Tibial artery (tissue), 4 donors: Measurements from ENCODE around the gene AKAP13.

Source experiments
- DNase-seq, 2 donors: peaks; one replicate each; pipeline ENCODE4 v3.0.0-alpha.2; 2019
- H3K27ac ChIP-seq, 2 donors: fragments of 200-600 bp; sonication (generic) in 1 of 2; 1 replicate in 1 of 2; 2 replicates in 1 of 2; pipeline ENCODE4 v1.5.1; 2018 to 2019; ENCODE audit warnings: mild to moderate bottlenecking in 1 of 2
- H3K27me3 ChIP-seq, 2 donors: fragments of 200-600 bp; sonication (generic) in 1 of 2; one replicate each; pipeline versions ENCODE4 v1.5.1 to v1.6.0; 2016 to 2019
- H3K36me3 ChIP-seq, 3 donors: fragments of 200-600 bp; sonication (generic) in 2 of 3; one replicate each; pipeline ENCODE4 v1.5.1; 2016 to 2019; ENCODE audit warnings: mild to moderate bottlenecking in 2 of 3
- H3K4me1 ChIP-seq, 4 donors: fragments of 200-600 bp; sonication (generic) in 2 of 4; 1 replicate in 3 of 4; 2 replicates in 1 of 4; pipeline ENCODE4 v1.5.1; 2016 to 2019
- H3K4me3 ChIP-seq, 2 donors: fragments of 200-600 bp; sonication (generic) in 1 of 2; 1 replicate in 1 of 2; 2 replicates in 1 of 2; pipeline ENCODE4 v1.5.1; 2018 to 2019; ENCODE audit warnings: mild to moderate bottlenecking in 2 of 2
- H3K9me3 ChIP-seq, 3 donors: fragments of 200-600 bp; sonication (generic) in 1 of 3; one replicate each; pipeline ENCODE4 v1.5.1; 2016 to 2019
- CTCF ChIP-seq, 2 experiments: fragments of 200-600 bp in 1 of 2; fragments of 450-650 bp in 1 of 2; IDR thresholded peaks; one replicate each; pipeline ENCODE4 v1.5.1; 2017 to 2019; ENCODE audit warnings: antibody characterized with exemption in 2 of 2, mild to moderate bottlenecking in 1 of 2, moderate library complexity in 1 of 2
- intact Hi-C: fragments of 100-400 bp; cut with DNase I; formaldehyde crosslinking; loops from one replicate; pipeline ENCODE4 v1.15.0; 2023; ENCODE audit warnings: low total_unique reads

Gene AKAP13

GRCh38 chr15:85752124-85752475, 371.7 kb downstream of the AKAP13 start:
- Histone ChIP-seq H3K4me3 (no peak overlapping the region), H3K4me1 (peaks cover 0 to 55% (median 39%) of the 10 kb centered on the region in 4 donors), H3K36me3 (peaks cover 4 to 13% (median 5%) of the 10 kb centered on the region in 3 donors), H3K27ac (peak overlapping the region in 1 of 2 donors; percentile 74), H3K27me3 (no peaks in the 10 kb centered on the region), H3K9me3 (no peaks in the 10 kb centered on the region)
- no peak for DNase-seq
- intact Hi-C loops: loop anchor here (5.0 kb wide), 1 partner anchor 35 kb away; no protein-coding TSS in a partner anchor
- no peak for TF ChIP-seq CTCF (IDR thresholded peaks at IDR 0.05)

- DNase-seq: peak in 1 of 2 donors; percentile 65
- Histone ChIP-seq H3K9me3 (no peaks in the 10 kb centered on the region), H3K27me3 (no peaks in the 10 kb centered on the region), H3K36me3 (peaks cover 0 to 9% (median 2%) of the 10 kb centered on the region in 3 donors), H3K27ac (no peak overlapping the region), H3K4me1 (peaks cover 0 to 55% (median 39%) of the 10 kb centered on the region in 4 donors), H3K4me3 (no peak overlapping the region)
- intact Hi-C loops: loop anchor here (5.0 kb wide), 1 partner anchor 35 kb away; no protein-coding TSS in a partner anchor
- TF ChIP-seq CTCF (IDR thresholded peaks at IDR 0.05): no peak
These were observed 372.1 kb downstream of the AKAP13 start for GRCh38 chr15:85752491-85752961.

- Histone ChIP-seq H3K4me3 (no peak overlapping the region), H3K36me3 (peaks cover 0 to 9% (median 2%) of the 10 kb centered on the region in 3 donors), H3K4me1 (peaks cover 0 to 55% (median 37%) of the 10 kb centered on the region in 4 donors), H3K27me3 (no peaks in the 10 kb centered on the region), H3K9me3 (no peaks in the 10 kb centered on the region), H3K27ac (no peak overlapping the region)
- TF ChIP-seq CTCF (IDR thresholded peaks at IDR 0.05): no peak
- intact Hi-C loops: loop anchor here (5.0 kb wide), 1 partner anchor 34 kb away; no protein-coding TSS in a partner anchor
- DNase-seq: peak in 1 of 2 donors; percentile 15
These were observed 372.9 kb downstream of the AKAP13 start for GRCh38 chr15:85753261-85753660.

- H3K27ac ChIP-seq: no peak overlapping the region
- H3K4me1 ChIP-seq: peaks cover 0 to 49% (median 32%) of the 10 kb centered on the region in 4 donors
- H3K36me3 ChIP-seq: peaks cover 0 to 12% (median 7%) of the 10 kb centered on the region in 3 donors
- no peaks in the 10 kb centered on the region for H3K27me3 ChIP-seq
- H3K9me3 ChIP-seq: no peaks in the 10 kb centered on the region
- intact Hi-C loops: loop anchor here (5.0 kb wide), 1 partner anchor 33 kb away; no protein-coding TSS in a partner anchor
- no peak for TF ChIP-seq CTCF (IDR thresholded peaks at IDR 0.05)
- peak in 1 of 2 donors; percentile 58 for DNase-seq
- H3K4me3 ChIP-seq: no peak overlapping the region
These were observed 373.5 kb downstream of the AKAP13 start for GRCh38 chr15:85753791-85754452.

- intact Hi-C loops: loop anchor here (5.0 kb wide), 1 partner anchor 32 kb away; no protein-coding TSS in a partner anchor
- Histone ChIP-seq H3K4me1 (peaks cover 0 to 38% (median 25%) of the 10 kb centered on the region in 4 donors), H3K4me3 (no peak overlapping the region), H3K27me3 (no peaks in the 10 kb centered on the region), H3K36me3 (peaks cover 0 to 18% (median 10%) of the 10 kb centered on the region in 3 donors), H3K27ac (no peak overlapping the region), H3K9me3 (no peaks in the 10 kb centered on the region)
- peak in 1 of 2 donors; percentile 74 for DNase-seq
- no peak for TF ChIP-seq CTCF (IDR thresholded peaks at IDR 0.05)
These were observed 374.6 kb downstream of the AKAP13 start for GRCh38 chr15:85754989-85755388.
